Inflammatory macrophage (primary cell): ENCODE results near the gene PTOV1.
A peak's percentile ranks its signal among the peaks of the same experiment; 100 is the strongest.

Source experiments
- DNase-seq, 2 donors: peaks; one replicate each; pipeline ENCODE4 v3.0.0-alpha.2; 2020 to 2022

Gene PTOV1

DNA sequence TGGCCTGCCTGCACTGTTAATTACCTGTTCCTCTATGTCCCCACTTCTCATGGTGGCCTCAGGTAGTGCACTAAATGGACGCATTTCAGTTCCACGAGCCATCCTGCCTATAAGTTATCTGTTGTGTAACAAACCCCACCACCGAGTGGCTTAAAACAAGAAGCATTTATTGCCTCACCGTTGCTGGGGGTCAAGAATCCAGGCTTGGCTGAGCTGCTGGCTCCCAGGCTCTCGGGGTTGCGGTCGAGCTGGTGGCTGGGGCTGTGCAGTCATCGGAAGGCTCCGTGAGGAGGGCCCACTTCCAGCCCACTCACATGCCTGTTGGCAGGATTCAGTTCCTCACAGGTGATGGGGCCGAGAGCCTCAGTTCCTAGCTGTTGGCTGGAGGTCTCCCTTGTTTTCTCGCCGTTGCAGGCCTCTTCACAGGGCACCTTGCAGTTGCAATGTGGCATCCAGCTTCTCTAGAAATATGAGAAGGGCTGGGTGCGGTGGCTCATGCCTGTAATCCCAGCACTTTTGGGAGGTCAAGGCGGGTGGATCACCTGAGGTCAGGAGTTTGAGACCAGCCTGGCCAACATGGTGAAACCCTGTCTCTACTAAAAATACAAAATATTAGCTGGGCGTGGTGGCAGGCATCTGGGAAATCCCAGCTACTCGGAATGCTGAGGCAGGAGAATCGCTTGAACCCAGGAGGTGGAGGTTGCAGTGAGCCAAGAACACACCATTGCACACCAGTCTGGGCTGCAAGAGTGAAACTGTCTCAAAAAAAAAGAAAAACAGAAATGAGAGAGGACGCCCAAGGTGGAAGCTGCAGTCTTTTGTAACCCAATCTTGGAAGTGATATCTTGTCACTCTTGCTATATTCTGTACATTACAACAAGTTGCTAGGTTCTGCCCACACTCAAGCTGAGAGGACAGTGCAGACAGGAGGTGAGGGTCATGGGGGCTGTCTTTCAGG lies 6.5 kb upstream of the PTOV1 start:
- peak; percentile 36 to 54 for DNase-seq

DNA sequence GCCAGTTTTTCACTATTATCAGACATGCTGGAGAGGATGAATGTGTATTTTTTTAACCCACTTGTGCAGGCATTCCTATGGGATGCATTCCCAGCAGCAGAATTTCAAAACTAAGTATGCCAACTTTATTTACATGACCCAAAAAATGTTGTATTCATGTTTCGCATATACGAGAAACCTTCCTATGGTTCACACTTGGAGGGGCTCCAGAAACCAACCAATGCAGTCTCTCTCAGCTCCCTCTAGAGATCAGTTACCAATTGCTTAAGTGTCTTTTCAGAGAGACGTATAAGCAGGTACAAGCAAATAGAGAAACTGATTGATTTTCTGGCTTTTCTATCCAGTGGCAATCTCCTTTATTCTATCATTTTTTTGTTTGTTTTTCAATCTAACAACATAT lies 5.5 kb upstream of the PTOV1 start:
- DNase-seq: no peak

DNA sequence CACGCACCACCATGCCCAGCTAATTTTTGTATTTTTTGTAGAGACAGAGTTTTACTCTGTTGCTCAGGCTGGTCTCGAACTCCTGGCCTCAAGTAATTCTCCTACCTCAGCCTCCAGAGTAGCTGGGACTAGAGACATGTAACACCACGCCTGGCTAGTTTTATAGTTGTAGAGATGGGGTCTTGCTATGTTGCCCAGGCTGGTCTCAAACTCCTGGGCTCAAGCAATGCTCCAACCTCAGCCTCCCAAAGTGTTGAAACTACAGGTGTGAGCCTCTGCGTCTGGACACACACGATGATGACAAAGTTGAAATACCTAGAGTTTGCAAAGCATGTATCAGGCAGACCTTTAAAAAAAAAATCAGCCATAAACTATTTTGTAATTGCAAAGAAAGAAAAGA lies 4.6 kb upstream of the PTOV1 start:
- no peak for DNase-seq

DNA sequence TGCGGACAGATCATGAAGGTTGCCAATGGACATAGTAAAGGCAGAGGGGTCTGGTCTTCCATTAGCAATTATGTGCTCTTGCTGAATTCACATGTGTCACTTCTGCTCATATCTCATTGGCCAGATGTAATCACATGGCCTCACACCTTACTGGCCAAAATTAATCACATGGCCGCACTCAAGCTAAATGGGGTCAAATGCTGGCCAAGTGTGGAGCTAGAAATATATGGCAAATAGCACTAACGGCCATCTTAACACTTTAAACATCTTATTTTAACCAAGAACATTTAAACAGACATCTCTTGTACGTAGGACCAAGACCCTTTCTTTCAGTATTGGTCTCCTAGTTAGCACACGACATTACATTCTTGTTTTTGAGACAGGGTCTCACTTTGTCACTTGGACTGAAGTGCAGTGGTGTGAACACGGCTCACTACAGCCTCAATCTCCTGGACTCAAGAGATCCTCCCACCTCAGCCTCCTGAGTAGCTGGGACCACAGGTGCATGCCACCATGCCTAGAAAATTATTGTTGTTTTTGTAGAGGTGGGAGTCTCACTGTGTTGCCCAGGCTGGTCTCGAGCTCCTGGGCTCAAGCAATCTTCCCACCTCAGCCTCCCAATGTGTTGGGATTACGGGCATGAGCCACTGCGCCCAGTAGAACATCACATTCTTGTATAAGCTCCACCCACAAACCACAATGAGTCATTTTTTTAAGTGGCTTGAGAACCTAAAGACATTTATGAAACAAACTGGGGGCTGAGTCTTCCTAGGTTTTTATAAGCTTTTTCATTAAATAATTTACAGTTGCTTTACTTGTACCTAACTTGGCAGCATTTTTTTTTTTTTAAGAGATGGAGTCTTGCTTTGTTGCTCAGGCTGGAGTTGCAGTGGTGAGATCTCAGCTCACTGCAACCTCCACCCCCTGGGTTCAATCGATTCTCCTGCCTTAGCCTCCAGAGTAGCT lies 2.9 kb upstream of the PTOV1 start:
- DNase-seq: peak; percentile 72 to 74

DNA sequence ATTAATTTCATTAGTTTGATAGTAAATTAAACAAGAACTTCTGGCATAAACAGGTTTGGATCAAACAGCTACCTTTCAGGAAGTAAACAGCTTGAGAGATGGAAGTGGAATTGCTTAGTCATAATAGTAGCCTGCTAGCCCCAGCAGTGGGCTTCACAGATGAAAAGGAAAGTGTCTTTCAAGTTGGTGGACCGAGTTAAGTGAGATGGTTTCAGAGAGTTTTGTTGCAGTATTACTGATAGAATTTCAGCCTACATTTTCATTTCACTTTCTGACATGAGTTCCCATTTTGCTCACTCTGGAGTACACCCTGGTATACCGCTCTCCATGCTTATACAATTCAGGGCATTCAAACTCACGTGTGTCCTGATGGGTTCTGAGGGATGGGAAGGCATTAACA lies 2.0 kb upstream of the PTOV1 start:
- DNase-seq: no peak

DNA sequence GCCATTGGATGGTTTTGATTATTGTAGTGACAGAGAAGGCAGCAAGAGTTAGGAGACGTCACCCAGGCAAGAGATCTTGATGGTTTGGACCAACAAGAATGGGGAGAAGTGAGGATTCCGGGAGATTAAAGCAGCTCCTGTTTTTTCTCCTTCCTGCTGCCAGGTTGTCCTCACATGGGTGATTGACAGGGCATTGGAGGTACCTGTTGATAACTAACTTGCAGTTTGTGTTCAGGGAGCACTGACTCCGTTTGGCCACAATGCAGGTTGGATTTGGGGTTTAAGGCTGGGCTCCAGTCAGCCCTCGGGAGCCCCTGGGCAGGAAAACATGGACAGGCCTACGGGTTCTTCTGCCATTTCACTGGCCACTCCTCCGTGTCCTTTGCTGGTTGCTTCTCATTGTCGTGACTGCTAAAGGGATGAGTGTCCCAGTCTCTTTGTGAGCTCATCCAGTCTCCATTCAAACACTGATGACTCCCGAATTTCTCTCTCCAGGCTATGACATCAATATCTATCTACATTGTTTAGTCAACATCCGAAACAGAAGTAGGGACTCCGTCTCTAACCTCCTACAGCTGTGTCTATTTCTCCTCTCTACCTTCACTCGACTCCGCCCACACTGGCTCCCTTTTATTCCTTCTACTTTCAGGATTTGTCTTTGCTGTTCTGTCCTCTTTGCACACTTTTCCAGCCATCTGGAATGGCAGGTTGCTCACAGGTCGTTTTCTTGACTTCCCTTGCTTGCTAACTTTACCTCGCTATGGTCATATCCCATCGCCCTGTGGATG lies 1.3 kb upstream of the PTOV1 start:
- DNase-seq: no peak

DNA sequence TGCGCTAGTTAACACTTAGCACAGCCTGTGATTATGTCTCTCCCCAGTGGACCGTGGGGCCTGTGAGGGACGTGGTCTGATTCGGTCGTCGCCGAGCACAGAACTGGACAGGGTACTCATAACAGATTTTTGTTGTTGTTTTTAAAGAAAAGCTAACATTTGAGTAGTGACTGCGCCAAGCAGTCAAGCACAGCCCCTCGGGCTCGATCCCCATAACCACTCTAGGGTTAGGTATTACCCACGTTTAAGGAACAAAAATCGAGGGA lies 805 bp upstream of the PTOV1 start:
- DNase-seq: no peak

DNA sequence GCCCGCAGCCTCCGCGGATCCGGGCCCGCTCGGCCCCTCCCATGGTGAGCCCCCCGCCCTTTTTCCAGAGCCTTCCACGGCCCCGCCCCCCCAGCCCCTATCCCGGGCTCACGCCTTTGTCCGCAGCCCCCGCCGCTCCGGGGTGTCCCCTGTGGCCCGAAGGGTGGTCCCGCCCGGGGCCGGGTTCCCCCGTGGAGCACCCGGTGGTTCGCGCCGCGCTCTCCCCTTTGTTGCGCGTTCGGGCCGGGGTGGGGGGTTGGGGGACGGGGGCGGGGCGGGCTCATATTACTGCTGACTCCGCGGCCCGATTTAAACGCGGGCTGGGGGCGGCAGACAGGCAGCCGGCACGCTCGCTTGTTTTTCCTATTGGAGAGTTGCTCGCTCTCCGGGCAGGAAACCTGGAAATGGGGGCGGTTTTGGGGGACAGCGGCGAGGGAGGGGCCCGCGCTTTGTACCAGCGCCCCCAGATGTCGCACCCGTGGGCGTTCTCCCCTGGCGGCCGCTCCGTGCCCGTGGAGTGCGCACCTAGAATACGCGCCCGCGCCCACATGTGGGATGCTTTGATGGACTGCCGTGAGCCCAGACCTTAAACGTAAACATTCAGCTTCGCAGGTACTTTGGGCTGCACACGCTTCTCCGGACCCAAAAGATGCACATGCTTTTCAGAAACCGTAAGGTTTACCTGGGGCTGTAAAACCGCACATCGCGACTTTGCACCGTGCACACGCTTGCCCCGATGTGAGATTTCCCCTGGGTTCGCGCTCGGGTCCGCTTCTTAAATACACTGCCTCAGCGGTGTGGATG lies 699 bp downstream of the PTOV1 start:
- no peak for DNase-seq

DNA sequence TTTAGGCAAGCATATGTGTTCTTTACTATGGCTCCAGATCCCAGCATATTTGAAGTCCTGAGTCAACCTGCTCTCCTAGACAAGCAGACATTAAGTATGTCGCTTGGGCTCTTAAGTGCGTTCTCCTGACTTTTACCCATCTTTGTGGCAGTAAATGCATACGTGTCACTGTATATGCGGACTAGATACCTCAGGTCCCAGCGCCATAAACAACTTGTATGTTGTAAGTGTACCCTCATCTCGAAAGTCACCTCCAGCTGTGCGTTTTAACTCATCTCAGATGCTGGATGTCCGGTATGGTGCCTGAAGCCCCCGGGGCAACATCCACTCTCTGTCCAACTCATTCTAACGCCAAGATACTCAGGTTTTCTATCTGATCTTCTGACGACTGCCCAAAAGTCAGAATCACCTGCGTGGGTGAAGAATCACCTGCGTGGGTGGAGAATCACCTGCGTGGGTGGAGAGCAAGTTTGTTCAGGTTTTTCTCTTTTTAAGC lies 1.7 kb downstream of the PTOV1 start:
- DNase-seq: no peak

DNA sequence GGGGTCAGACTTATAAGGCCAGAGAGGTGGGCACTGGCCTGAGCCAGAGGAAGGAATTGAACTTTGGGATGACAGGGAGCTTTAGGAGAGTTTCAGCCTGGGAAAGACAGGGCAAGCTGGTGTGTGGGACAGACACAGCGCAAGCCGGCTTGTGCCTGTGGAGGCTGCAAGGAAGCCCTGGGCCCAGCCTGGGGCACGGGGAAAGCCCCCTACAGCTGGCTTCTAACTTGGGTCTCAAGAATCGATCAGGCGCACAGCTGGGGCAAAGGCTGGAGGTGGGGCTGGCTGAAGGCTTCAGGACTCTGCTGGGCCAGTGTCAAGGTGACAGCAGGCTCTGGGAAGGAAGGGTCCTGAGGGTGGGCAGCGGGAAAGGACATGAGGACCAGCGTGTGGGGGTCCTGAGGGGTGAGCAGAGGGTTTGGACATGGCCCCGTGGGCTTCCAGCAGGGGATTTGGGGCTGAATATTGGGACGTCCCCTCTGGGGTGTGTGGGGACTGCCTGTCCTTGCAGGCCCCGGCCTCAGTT lies 3.0 kb downstream of the PTOV1 start:
- DNase-seq: no peak

DNA sequence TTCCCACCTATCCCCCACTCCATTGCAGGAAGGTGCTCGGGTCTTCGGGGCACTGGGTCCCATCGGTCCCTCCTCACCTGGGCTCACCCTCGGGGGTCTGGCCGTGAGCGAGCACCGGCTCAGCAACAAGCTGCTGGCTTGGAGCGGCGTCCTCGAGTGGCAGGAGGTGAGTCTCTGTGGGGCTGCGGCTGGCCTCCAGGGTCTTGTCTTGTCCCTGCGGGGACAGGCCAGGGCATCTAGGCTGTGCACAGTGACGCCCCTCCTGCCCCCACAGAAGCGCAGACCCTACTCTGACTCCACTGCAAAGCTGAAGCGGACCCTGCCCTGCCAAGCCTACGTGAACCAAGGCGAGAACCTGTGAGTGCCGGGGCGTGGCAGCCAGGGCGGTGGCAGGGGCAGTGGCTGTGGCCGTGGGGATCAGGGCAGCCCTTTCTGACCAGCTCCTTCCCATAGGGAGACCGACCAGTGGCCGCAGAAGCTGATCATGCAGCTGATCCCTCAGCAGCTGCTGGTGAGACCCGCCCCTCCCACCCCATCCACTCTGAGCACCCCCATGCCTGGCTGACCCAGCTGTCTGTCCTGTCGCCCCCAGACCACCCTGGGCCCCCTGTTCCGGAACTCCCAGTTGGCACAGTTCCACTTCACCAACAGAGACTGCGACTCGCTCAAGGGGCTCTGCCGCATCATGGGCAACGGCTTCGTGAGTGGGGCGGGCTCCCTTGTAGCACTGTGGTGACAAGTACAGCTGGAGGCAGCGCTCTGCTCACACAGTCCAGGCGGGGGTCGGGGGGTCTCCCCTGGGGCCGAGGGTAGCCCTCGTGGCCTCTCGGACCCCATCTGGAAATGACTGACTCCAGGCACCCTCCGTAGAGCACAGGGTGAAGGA lies 3.7 kb downstream of the PTOV1 start:
- DNase-seq: no peak

DNA sequence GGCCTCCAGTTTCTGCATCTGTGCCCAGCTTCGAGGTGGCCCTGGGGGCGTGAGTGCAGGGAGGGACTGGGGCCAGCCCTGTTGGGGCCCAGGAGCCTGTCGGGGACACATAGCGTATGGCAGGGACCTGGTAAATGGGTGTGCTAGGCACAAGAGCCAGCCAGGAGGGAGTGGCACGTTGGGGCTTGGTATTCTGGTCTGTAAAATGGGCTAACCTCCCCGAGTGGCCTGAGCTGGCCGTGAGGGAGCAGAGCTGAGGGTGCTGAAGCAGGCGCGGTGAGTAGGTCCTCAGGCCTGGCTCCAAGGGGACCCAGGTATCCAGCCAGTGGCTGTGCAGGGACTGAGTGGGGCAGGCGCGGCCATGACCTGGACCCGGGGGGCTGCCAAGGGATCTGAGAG lies 4.3 kb downstream of the PTOV1 start:
- no peak for DNase-seq

DNA sequence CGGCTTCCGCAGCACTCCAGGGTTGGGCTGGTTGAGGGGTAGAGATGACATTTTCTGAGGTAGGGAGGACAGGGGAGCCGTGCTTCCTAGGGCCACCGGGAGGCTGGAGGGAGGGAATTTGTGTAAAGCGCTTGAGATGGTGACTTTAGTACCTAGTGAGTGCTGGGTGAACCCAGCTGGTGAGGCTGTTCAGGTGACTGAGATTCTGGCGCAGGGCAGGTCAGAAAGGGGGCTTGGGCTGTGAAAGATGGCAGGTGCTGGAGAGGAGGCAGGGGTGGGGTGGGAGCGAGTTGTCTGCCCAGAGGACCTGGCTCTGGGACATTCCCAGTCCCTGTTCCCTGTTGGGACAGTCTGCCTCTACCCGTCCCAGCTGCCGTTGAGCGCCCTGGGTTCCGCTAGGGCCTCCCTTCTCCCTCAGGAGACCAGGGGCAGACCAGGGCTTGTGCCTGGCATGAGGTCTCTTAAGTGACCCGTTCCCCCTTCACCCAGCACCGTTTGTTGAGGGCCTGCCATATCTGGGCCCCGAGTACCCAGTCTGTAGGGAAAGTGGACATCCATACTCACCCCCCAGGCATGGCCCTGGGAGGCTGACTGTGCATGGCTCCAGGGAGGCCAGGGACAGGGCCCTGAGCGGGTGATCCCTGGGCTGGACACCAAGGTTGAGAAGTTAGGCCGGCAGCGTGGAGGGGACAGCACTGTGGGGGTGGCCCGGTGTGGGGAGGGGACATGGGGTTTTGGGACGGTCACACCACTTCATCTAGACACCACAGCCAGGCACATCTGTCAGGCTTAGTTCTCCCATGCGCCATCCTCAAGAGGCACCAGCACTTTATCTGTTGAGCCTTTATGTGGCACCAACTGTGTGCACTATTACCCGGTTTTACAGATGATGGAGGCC lies 5.0 kb downstream of the PTOV1 start:
- DNase-seq: no peak

DNA sequence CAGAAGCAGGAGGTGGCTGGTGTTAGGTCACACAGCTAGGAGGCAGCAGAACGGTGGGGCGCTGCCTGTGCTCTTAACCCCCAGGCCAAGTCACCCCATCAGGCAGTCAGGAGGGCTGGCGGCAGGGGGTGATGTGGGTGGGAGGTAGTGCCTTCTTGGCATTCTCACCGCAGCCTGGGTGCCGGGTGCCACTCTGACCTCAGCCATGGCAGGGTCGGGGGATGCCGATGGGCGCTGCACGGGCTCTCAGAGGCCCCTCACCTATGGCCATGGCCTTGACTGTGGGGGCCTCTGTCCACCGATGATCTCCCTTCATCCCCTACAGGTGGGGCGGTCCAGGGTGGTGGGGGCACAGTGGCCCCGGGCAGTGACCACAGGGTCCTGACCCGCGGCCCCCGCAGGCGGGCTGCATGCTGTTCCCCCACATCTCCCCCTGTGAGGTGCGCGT lies 5.6 kb downstream of the PTOV1 start:
- DNase-seq: no peak

DNA sequence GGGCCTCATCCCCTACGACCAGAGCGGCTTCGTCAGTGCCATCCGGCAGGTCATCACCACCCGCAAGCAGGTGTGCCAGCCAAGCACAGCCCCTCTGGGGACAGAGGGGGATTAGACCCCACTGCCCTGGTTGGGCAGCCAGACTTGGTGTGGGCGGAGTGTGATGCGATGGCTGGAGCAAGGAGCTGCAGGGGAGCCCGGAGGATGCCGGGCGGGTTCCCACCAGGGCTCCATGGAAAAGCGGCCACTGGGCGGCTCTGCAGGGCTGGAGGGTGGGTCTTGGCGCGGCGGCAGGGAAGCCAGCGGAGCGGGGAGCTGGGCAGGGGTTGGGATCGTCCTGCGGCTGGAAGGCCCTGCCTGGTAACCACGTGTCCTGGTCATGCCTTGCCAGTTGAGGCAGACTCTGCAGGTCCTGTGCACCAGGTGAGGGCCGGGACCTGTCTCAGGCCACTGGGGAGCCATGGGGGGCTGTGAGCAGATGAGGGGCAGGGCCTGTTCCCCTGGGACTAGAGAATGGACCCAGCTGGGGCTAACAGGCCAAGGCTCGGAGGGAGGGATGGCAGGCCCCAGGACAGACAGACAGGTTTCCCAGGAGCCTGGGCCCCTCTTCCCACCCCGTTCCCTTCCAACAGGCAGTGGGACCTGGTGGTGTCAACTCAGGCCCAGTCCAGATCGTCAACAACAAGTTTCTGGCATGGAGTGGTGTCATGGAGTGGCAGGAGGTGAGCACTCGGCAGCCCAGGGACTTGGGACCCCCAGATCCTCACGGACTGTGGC lies 6.3 kb downstream of the PTOV1 start:
- DNase-seq: no peak

DNA sequence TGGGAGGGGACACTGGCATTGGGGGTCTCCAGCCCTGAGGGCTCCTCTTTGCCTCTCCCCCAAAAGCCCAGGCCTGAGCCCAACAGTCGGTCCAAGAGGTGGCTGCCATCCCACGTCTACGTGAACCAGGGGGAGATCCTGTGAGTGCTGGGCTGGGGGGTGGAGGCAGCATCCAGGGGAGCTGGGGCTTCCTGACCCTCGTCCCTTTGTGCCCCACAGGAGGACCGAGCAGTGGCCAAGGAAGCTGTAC lies 6.8 kb downstream of the PTOV1 start:
- no peak for DNase-seq

DNA sequence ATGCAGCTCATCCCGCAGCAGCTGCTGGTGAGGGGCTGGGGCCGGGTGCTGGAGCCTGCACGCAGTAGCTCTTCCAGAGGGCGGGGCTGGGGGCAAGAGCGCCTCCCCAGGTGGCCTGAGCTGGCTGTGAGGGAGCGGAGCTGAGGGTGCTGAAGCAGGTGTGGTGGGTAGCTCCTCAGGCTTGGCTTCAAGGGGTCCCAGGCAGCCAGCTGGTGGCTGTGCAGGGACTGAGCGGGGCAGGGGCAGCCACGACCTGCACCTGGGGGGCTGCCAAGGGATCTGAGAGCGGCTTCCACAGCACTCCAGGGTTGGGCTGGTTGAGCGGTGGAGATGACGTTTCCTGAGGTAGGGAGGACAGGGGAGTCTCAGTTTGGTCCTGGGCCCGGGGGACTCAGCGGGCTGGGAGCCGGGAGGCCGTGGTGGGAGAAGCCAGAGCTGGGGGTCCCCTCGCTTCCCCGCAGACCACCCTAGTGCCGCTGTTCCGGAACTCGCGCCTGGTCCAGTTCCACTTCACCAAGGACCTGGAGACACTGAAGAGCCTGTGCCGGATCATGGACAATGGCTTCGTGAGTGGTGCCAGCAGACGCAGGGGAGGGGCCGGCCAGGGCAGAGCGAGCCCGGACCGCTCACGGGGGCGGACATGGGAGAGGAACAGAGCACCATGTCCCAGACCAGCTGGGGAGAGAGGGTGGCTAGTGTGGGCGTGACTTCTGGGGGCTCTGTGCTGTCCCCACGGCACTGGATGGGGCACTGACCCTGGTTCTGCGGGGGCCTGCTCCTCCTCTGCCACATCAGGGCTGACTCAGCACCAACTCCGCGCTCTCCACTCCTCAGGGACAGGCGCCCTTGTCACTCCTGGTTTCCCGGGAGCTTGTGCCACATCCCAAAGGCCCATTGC lies 7.4 kb downstream of the PTOV1 start:
- no peak for DNase-seq
